ENCODE measurements around the gene SH3RF2.

DNA sequence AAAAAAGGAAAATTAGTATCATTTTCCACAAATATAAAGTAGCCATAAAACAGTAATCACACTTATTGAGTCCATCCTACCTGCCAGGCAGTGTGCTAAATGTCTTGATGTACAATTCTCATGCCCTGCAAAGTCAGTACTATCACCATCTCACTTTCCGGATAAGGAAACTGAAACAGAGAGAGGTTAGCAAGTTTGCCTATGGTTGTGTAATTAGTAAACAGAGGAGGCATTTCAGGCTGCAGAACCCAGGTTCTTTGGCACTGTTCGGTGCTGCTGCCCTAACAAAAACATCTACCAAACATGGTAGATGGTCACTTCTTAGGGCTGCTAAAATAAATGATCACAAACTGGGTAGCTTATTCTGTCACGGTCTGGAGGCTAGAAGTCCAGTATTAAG is 146.4 kb downstream of the SH3RF2 start:
- TF ChIP-seq, protein P1, sequence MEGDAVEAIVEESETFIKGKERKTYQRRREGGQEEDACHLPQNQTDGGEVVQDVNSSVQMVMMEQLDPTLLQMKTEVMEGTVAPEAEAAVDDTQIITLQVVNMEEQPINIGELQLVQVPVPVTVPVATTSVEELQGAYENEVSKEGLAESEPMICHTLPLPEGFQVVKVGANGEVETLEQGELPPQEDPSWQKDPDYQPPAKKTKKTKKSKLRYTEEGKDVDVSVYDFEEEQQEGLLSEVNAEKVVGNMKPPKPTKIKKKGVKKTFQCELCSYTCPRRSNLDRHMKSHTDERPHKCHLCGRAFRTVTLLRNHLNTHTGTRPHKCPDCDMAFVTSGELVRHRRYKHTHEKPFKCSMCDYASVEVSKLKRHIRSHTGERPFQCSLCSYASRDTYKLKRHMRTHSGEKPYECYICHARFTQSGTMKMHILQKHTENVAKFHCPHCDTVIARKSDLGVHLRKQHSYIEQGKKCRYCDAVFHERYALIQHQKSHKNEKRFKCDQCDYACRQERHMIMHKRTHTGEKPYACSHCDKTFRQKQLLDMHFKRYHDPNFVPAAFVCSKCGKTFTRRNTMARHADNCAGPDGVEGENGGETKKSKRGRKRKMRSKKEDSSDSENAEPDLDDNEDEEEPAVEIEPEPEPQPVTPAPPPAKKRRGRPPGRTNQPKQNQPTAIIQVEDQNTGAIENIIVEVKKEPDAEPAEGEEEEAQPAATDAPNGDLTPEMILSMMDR (IDR thresholded peaks at IDR 0.05): no peak
- TF ChIP-seq POLR2AphosphoS5 (IDR thresholded peaks at IDR 0.05) (no peak), EP300 (IDR thresholded peaks at IDR 0.05; ENCODE audit: low read depth) (no peak), POLR2A (IDR thresholded peaks at IDR 0.05) (no peak)
